ENCODE data around the gene RNF213.

Gene RNF213

GRCh38 chr17:80219013-80219762 is 41.5 kb upstream of the RNF213 start:
- TF ChIP-seq CTCF (IDR thresholded peaks at IDR 0.05; ENCODE audit: insufficient read depth, low read length, poor library complexity, severe bottlenecking): no peak
- H3K27me3 ChIP-seq (replicated peaks; ENCODE audit: control insufficient read depth, insufficient read depth, low read length): no peaks in the 10 kb centered on the region
- peaks cover 6% of the 10 kb centered on the region for H3K36me3 ChIP-seq (ENCODE audit: control insufficient read depth, insufficient read depth, low read length)
- peak overlapping the region; percentile 88 for H3K4me3 ChIP-seq (replicated peaks; ENCODE audit: low read depth, low read length)
- no peak for DNase-seq (ENCODE audit: extremely low read depth, insufficient read length)

- TF ChIP-seq CTCF (IDR thresholded peaks at IDR 0.05; ENCODE audit: insufficient read depth, low read length, poor library complexity, severe bottlenecking): no peak
- peaks cover 5% of the 10 kb centered on the region for H3K36me3 ChIP-seq (ENCODE audit: control insufficient read depth, insufficient read depth, low read length)
- DNase-seq (ENCODE audit: extremely low read depth, insufficient read length): peak; percentile 69
- H3K27me3 ChIP-seq (replicated peaks; ENCODE audit: control insufficient read depth, insufficient read depth, low read length): no peaks in the 10 kb centered on the region
- H3K4me3 ChIP-seq (replicated peaks; ENCODE audit: low read depth, low read length): peak overlapping the region; percentile 88
Observed at GRCh38 chr17:80219763-80220053, 40.9 kb upstream of the RNF213 start.

DNA sequence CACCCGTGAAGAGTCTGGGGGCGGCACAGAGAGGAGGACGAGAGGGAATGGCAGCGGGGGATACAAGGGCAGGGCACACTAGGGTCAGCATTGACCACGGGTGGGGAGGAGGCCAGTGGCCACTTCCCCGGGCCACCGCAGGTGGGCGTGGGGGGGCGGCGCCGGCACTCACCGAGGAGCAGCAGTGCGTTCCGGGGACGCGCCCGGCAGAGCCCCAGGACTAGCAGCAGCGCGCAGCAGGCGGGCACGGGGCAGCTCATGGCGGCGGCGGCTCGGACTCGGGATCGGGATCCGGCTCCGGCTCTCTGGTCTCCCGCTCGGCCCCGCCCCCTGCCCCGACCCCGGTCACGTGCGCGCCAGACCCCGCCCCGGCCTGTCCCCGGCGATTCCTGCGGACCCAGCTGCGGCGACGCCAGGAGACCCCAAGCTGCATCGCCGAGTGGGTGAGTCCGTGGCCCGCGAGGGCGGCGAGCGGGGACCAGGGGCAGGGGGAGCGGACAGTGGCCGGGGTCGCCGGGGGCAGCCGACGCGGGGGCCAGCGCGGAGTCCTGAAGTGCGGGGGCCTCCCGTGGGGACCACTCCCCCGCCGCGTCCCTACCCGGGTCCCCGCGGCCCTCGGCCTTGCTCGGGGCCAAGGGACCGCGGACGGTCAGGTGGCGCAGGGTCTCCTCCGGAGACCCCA is 40.5 kb upstream of the RNF213 start, which contains the start of the genes SGSH and SLC26A11:
Gene SGSH, minus strand, starts transcription at position 280 of the 682 bp plus-strand sequence. Its CDS starts 20 bp downstream, at position 260.
Gene SLC26A11, plus strand, starts transcription at position 374 of the 682 bp plus-strand sequence. CDS start 1,134 bp downstream, outside the sequence.
- no peak for TF ChIP-seq CTCF (IDR thresholded peaks at IDR 0.05; ENCODE audit: insufficient read depth, low read length, poor library complexity, severe bottlenecking)
- DNase-seq (ENCODE audit: extremely low read depth, insufficient read length): peak; percentile 54
- Histone ChIP-seq H3K4me3 (replicated peaks; ENCODE audit: low read depth, low read length) (peak within 1 kb of the TSS; percentile 88), H3K27me3 (replicated peaks; ENCODE audit: control insufficient read depth, insufficient read depth, low read length) (no peaks in the 10 kb centered on the region), H3K36me3 (ENCODE audit: control insufficient read depth, insufficient read depth, low read length) (peaks cover 5% of the 10 kb centered on the region)

DNA sequence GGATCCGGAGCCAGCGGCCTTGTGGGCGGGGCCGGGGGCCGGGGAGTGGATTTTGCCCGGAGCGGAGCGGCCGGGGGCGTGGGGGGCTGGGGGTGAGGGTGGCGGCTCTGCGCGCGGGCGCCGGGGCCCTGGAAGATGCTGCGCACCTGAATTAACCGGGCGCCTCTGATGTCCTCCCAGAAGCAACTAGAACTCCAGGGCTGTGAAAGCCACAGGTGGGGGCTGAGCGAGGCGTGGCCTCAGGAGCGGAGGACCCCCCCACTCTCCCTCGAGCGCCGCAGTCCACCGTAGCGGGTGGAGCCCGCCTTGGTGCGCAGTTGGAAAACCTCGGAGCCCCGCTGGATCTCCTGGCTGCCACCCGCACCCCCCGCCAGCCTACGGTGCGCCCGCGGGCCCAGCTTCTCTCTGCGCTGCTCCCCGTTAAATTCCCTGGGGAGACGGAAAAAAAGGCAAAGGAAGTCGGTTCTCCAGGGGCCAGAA is 39.9 kb upstream of the RNF213 start:
- Histone ChIP-seq H3K4me3 (replicated peaks; ENCODE audit: low read depth, low read length) (peak overlapping the region; percentile 88), H3K27me3 (replicated peaks; ENCODE audit: control insufficient read depth, insufficient read depth, low read length) (no peaks in the 10 kb centered on the region), H3K36me3 (ENCODE audit: control insufficient read depth, insufficient read depth, low read length) (peaks cover 5% of the 10 kb centered on the region)
- DNase-seq (ENCODE audit: extremely low read depth, insufficient read length): no peak
- TF ChIP-seq CTCF (IDR thresholded peaks at IDR 0.05; ENCODE audit: insufficient read depth, low read length, poor library complexity, severe bottlenecking): no peak

- DNase-seq (ENCODE audit: extremely low read depth, insufficient read length): no peak
- no peaks in the 10 kb centered on the region for H3K27me3 ChIP-seq (replicated peaks; ENCODE audit: control insufficient read depth, insufficient read depth, low read length)
- TF ChIP-seq CTCF (IDR thresholded peaks at IDR 0.05; ENCODE audit: insufficient read depth, low read length, poor library complexity, severe bottlenecking): no peak
- no peak overlapping the region for H3K4me3 ChIP-seq (replicated peaks; ENCODE audit: low read depth, low read length)
- peaks cover 5% of the 10 kb centered on the region for H3K36me3 ChIP-seq (ENCODE audit: control insufficient read depth, insufficient read depth, low read length)
Observed at GRCh38 chr17:80221351-80222105, 39.1 kb upstream of the RNF213 start.
